DMS79 (cell line): ENCODE measurements around the gene MGMT.

Experiments used
- DNase-seq: peaks from one replicate; lab custom pipeline; 2025; lab: John Stamatoyannopoulos, UW

MGMT gene

DNA sequence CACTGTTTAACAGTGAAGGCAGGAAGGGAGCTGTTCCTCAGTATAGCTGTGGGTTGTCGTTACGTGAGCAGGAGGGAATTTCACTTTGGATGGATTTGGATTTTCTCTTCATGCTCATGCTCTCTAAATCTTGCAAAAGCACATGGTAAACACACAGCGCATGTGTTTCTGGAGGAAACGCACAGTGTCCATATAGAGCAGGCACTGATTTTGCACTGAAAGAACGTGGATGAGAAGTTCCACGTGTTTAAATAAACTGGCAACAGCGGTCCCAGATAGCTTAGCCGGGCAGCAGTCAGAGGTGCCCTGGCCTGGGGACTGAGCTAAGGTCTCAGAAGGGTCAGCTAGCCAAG is 188.6 kb downstream of the MGMT start:
- DNase-seq, result no peak

DNA sequence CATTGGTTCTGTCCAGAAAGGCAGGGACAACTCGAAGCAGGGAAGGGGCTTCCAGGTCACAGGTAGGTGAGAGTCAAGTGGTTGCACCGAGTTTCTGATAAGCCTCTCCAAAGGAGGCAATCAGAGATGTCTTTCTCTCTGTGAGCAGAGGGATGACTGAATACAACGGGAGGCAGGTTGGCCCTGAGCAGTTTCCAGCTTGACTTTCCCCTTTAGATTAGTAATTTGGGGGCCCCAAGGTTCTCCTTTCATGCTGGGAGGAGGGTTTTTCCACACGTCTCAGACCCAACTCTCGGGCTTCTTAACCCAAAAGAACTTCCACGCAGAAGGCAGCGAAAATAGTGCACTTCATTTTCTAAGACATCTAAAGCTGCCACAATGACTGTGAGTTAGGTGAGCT is 189.6 kb downstream of the MGMT start:
- no peak for DNase-seq

GRCh38 chr10:129657297-129658017 is 190.4 kb downstream of the MGMT start:
- DNase-seq, result no peak

GRCh38 chr10:129658376-129659072 is 191.5 kb downstream of the MGMT start:
- DNase-seq, result no peak

DNA sequence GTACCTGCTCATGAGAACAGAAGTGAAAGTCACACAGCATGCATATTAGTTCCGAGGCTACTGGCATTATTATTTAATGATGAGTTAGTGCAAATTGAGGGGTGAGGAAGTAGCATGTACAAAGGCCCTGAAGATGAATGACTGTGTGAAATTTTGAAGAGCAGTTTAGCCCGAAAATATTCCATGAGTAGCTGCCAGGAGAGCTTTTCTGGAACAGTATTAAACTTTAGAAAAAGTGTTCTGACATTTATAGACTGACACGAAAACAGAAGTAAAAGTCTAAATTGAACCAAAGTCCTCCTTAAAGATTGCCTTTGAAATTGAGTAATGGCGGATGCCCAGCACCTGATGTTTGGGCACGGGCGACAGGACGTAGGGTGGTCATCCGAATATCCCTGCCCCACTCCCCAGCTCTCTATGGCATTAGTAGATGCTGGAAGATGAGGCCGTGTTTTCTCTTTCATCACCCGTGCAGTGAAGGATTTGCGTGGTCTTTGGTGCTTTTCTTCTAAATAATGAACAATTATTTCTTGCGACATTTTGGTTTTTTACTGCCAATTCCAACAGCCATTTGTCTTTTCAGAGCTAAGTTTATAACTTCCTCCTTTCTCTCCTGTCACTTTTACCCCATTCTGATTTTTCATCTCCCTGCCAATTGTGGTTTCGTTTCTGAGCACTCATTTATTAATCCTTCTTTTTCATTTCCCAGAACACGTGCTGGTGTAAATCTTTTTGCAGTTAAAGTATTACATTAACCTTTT is 192.6 kb downstream of the MGMT start:
- DNase-seq, result no peak

DNA sequence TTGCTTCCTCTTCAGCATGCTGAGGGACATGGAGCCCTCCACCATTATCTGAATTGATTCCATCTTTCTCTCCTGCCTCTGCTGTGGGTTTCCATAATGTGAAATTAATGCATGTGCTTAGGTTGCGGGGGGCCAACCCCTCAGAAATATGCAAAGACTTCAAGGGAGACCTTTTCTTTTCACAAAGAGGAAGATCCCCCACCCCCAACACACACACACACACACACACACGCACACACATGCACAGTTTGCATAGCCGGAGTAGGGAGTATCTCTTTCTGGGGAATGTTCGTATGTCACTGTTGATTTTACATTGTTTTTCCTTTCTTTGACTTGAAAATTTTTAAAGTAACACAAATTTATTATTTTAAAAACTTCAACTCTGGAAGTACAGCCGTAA is 193.5 kb downstream of the MGMT start:
- no peak for DNase-seq

DNA sequence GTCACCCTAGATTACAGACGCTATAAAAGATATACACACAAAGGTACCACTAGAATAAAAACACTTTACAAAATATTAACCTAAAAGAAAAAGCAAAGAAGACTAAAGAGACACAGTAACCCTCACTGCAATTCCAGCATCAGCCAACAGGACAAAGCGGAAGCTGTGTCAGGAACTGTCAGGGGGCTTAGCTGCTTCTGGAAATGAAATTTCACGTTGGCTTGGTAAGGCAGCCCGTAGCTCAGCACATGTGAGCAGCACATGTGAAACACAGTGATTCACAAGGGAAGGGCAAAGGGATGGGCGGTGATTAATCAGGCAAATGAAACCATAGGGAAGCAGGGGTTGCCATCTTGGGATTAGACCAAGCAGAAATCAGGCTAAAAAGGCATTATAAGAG is 195.4 kb downstream of the MGMT start:
- no peak for DNase-seq

GRCh38 chr10:129670124-129670523 is 203.1 kb downstream of the MGMT start:
- DNase-seq, result no peak

GRCh38 chr10:129673292-129673691 is 206.3 kb downstream of the MGMT start:
- no peak for DNase-seq

- no peak for DNase-seq
Observed at GRCh38 chr10:129675027-129675769, 208.2 kb downstream of the MGMT start.

- no peak for DNase-seq
Observed at GRCh38 chr10:129676014-129676413, 209.0 kb downstream of the MGMT start.

GRCh38 chr10:129677377-129677927 is 210.4 kb downstream of the MGMT start:
- DNase-seq, result no peak

- no peak for DNase-seq
Observed at GRCh38 chr10:129678186-129678585, 211.1 kb downstream of the MGMT start.

DNA sequence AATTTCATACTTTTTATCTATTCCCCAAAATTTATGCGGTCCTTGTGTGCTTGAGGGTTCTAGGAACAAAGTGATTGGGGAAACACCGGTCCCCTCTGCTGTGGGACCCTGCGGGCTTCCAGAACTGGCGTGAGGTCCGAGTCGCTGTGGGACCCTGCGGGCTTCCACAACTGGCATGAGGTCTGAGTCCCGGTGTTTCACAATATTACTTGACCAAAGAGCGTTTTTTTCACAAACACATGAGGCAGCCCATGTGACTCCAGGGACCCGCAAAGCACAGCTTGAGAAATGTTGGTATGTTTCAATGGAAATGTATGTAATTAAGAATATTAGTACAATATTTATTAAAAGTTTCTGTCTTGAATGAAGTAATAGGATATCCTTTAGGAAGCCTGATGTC is 212.2 kb downstream of the MGMT start:
- DNase-seq, result no peak

DNA sequence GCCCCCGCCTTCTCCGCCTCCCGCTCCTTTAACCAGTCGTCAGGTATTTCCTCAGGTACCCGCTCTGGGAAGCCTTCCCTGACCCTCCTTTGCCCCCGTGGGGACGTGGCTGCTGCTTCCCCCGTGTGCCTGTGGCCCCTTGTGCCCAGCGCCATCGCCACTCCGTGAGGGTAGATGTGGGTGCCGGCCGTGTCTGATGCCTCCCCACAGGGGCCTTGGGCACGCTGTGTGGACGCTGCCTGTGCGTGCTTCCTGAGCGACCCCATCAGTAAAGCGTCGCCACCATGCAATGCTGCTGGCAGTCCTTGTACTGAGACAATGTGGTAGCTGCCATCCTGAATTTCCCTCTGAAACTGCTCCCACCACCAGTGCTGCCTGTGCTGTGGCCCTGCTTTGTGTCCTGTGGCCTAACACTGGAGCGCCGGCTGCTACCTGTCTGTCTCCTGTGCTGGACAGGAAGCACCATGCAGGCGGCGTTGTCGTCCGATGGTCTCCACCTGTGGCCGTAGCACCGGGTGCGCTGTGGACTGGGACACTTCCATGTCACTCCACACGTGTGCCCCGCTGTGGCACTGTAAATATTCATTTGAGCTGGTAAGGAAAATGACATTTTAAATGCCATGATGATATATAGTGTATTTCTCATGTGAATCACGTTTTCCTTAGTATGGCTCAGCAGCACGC is 213.8 kb downstream of the MGMT start:
- no peak for DNase-seq

- no peak for DNase-seq
Observed at GRCh38 chr10:129681856-129682255, 214.8 kb downstream of the MGMT start.

GRCh38 chr10:129683519-129683918 is 216.5 kb downstream of the MGMT start:
- no peak for DNase-seq

GRCh38 chr10:129683920-129684319 is 216.9 kb downstream of the MGMT start:
- no peak for DNase-seq

GRCh38 chr10:129685271-129685670 is 218.2 kb downstream of the MGMT start:
- DNase-seq, result no peak

DNA sequence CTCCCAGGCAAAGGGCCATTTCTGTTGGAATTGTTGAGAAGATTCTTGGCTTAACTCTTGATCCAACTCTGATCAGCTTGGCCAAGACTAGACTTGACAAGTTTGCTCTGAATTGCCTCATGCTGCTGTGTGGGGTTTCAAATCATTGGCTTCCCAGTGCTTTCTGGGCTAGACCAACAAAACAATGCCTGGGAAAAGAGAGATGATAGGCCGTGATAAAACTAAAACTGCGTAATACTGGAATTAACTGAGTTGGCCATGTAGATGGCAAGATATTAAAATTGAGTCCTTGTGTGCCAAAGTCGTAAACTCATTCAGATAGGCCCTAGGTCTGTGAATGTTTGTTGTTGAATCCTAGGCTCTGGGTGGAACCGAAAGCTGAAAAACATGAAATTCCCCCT is 222.6 kb downstream of the MGMT start:
- DNase-seq, result no peak

- DNase-seq, result no peak
Observed at GRCh38 chr10:129690248-129691070, 223.4 kb downstream of the MGMT start.
